ENCODE results near the gene TIMP3. TPM values are rescaled to one million over a fixed set of nuclear protein-coding genes. Genes with fewer than 3 reads are reported as not detected.
A peak's percentile ranks its signal among the peaks of the same experiment; 100 is the strongest.

The TIMP3 gene
- total RNA-seq, 2 experiments from 2014 or later, result not detected

GRCh38 chr22:32882774-32883530 lies 81.4 kb downstream of the TIMP3 start:
- ChIA-PET POLR2A (no interaction called here), CTCF (no interaction called here)
- DNase-seq, result no peak

DNA sequence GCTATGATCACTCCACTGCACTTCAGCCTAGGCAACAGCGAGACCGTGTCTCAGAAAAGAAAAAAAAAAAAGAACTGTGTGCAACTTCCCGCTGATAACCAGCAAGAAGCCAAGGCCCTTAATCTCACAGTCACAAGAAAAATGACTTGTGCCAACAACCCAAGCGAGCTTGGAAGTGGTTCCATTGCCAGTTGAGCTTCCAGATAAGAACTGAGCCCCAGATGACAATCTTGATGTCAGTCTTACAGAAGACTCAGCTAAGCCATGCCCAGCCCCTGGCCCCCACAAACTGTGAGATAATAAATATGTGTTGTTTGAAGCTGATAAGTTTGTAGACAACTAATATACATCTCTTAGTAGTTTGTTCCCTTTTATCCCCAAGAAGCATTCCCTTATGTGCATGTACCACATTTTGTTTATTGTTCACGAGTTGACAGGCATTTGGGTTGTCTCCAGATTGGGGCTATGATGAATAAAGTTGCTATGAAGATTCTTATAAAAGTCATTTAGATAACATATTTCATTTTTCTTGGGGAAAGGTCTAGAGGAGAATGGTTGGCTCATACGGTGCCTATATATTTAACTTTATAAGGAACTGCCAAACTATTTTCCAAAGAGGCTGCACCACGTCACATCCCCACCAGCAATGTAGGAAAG lies 85.9 kb downstream of the TIMP3 start:
- CTCF ChIA-PET, result interaction anchor here (0.6 to 0.7 kb wide), 2 partner anchors 106 to 971 kb away, joined by 3 read pairs; no protein-coding TSS in a partner anchor
- H3K27me3 Mint-ChIP-seq, result peaks cover 2% of the 10 kb centered on the region
- DNase-seq, result no peak
- no peaks in the 10 kb centered on the region for H3K4me1 Mint-ChIP-seq
- POLR2A ChIA-PET, result no interaction called here
- no peak overlapping the region for H3K4me3 Mint-ChIP-seq
- no peak overlapping the region for H3K27ac Mint-ChIP-seq
- H3K9me3 Mint-ChIP-seq, result no peaks in the 10 kb centered on the region
- no peaks in the 10 kb centered on the region for H3K36me3 Mint-ChIP-seq (ENCODE audit: low read depth)

More at GRCh38 chr22:32882774-32883530, 81.4 kb downstream of the TIMP3 start:
- H3K4me1 Mint-ChIP-seq, result peaks cover 8% of the 10 kb centered on the region
- H3K36me3 Mint-ChIP-seq (ENCODE audit: low read depth), result no peaks in the 10 kb centered on the region
- H3K9me3 Mint-ChIP-seq, result no peaks in the 10 kb centered on the region
- H3K27me3 Mint-ChIP-seq, result no peaks in the 10 kb centered on the region
- H3K4me3 Mint-ChIP-seq, result no peak overlapping the region
- H3K27ac Mint-ChIP-seq, result no peak overlapping the region

- no peaks in the 10 kb centered on the region for H3K4me1 Mint-ChIP-seq
- ChIA-PET CTCF (interaction anchor here (0.6 kb wide), 1 partner anchor 524 kb away, joined by 3 read pairs; no protein-coding TSS in a partner anchor), POLR2A (no interaction called here)
- no peak overlapping the region for H3K27ac Mint-ChIP-seq
- no peaks in the 10 kb centered on the region for H3K9me3 Mint-ChIP-seq
- no peaks in the 10 kb centered on the region for H3K36me3 Mint-ChIP-seq (ENCODE audit: low read depth)
- no peak for DNase-seq
- H3K27me3 Mint-ChIP-seq, result peaks cover 2% of the 10 kb centered on the region
- no peak overlapping the region for H3K4me3 Mint-ChIP-seq
Observed at GRCh38 chr22:32888976-32889375, 87.5 kb downstream of the TIMP3 start.

DNA sequence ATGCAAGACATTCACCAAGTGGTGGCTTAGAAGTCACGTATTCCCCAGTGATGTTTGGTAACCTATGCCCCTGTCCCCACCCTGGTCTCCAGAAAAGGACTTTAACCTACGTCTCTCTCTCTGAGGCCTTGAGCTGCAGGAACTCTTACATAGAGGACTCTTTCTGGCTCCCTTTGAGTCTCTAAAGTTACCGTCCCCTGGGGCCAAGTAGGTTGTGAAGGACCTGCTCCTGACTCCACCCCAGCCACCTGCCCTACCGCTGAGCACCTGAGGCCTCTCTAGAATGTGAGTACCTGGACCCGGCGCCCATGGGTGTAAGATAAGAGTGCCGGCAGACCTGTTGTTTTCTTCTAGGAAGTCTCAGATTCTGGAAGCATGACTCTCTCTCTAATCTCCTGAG lies 95.4 kb downstream of the TIMP3 start:
- H3K36me3 Mint-ChIP-seq (ENCODE audit: low read depth), result no peaks in the 10 kb centered on the region
- H3K9me3 Mint-ChIP-seq, result no peaks in the 10 kb centered on the region
- no peak overlapping the region for H3K27ac Mint-ChIP-seq
- ChIA-PET CTCF (interaction anchor here (0.5 kb wide), 1 partner anchor 1819 kb away, joined by 4 read pairs; no protein-coding TSS in a partner anchor), POLR2A (no interaction called here)
- no peaks in the 10 kb centered on the region for H3K4me1 Mint-ChIP-seq
- H3K27me3 Mint-ChIP-seq, result no peaks in the 10 kb centered on the region
- H3K4me3 Mint-ChIP-seq, result no peak overlapping the region
- DNase-seq, result no peak

GRCh38 chr22:32897400-32897799 lies 95.9 kb downstream of the TIMP3 start:
- no peaks in the 10 kb centered on the region for H3K4me1 Mint-ChIP-seq
- H3K36me3 Mint-ChIP-seq (ENCODE audit: low read depth), result no peaks in the 10 kb centered on the region
- H3K9me3 Mint-ChIP-seq, result no peaks in the 10 kb centered on the region
- ChIA-PET POLR2A (no interaction called here), CTCF (no interaction called here)
- no peak for DNase-seq
- H3K4me3 Mint-ChIP-seq, result no peak overlapping the region
- no peaks in the 10 kb centered on the region for H3K27me3 Mint-ChIP-seq
- H3K27ac Mint-ChIP-seq, result no peak overlapping the region

DNA sequence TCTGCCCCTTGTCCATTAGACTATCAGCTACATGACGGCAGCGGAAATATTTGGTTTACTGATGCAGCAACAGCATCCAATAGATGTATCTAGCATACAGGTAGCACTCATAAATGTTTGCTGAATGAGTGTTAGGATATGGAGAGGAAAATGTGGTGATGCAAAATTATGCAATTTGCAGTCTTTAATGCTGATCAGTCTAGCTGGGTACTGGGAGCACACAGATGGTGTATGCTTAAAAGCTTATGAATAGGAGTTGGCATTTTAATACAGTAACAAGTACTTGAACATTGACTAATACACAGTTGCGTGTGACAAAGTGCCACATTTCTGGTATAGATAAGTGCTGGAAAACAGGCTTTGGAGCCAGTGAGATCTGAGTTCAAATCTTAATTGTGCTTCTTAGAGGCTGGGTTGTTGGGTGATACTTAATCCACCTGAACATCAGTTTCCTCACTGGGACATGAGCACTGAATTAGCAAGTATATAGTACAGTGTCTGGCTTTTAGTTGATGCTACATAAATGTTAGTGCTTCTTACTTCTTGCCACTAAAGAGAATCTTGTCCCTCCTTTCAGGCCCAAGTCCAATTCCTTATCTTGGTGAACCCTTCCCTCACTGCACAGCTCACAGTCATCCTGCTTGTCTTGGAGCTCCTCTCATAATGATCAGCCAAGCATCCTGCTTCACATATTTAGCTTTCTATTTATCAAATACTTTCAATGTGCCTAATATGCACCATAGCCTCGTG lies 99.6 kb downstream of the TIMP3 start:
- H3K9me3 Mint-ChIP-seq, result no peaks in the 10 kb centered on the region
- POLR2A ChIA-PET, result no interaction called here
- CTCF ChIA-PET, result interaction anchor here (1.3 kb wide), 1 partner anchor 13 kb away, joined by 5 read pairs; no protein-coding TSS in a partner anchor
- no peaks in the 10 kb centered on the region for H3K4me1 Mint-ChIP-seq
- no peak overlapping the region for H3K4me3 Mint-ChIP-seq
- H3K27me3 Mint-ChIP-seq, result no peaks in the 10 kb centered on the region
- no peak overlapping the region for H3K27ac Mint-ChIP-seq
- DNase-seq, result no peak
- no peaks in the 10 kb centered on the region for H3K36me3 Mint-ChIP-seq (ENCODE audit: low read depth)

- H3K4me1 Mint-ChIP-seq, result no peaks in the 10 kb centered on the region
- no peak for DNase-seq
- H3K36me3 Mint-ChIP-seq (ENCODE audit: low read depth), result no peaks in the 10 kb centered on the region
- no peak overlapping the region for H3K4me3 Mint-ChIP-seq
- no peaks in the 10 kb centered on the region for H3K9me3 Mint-ChIP-seq
- H3K27me3 Mint-ChIP-seq, result no peaks in the 10 kb centered on the region
- CTCF ChIA-PET, result interaction anchor here (1.1 to 1.3 kb wide), 2 partner anchors 9 to 12 kb away, joined by 3 to 5 read pairs; no protein-coding TSS in a partner anchor
- POLR2A ChIA-PET, result no interaction called here
- H3K27ac Mint-ChIP-seq, result no peak overlapping the region
Observed at GRCh38 chr22:32901925-32902324, 100.4 kb downstream of the TIMP3 start.

DNA sequence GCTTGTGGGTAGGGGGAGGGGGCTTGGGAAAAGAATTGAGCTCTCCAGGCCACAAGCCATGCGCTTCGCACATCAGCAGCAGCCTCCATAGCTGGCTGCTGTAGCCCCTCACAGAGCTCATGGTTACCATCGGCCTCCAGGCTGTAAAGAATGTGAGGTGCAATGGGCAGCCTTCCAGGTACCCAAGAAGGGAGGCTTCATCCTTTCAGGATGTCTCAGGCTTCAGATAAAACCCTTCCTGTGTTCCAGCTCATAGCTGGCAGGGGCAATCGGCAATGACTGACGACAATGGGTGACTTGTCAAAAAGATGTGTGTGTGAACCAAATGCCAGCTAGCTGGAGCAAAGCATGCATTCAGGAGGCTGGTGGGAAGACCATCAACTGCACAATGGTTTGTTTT lies 102.0 kb downstream of the TIMP3 start:
- Mint-ChIP-seq H3K27ac (no peak overlapping the region), H3K36me3 (ENCODE audit: low read depth) (no peaks in the 10 kb centered on the region), H3K4me1 (no peaks in the 10 kb centered on the region), H3K4me3 (no peak overlapping the region), H3K27me3 (no peaks in the 10 kb centered on the region), H3K9me3 (no peaks in the 10 kb centered on the region)
- ChIA-PET POLR2A (no interaction called here), CTCF (no interaction called here)
- DNase-seq, result no peak

DNA sequence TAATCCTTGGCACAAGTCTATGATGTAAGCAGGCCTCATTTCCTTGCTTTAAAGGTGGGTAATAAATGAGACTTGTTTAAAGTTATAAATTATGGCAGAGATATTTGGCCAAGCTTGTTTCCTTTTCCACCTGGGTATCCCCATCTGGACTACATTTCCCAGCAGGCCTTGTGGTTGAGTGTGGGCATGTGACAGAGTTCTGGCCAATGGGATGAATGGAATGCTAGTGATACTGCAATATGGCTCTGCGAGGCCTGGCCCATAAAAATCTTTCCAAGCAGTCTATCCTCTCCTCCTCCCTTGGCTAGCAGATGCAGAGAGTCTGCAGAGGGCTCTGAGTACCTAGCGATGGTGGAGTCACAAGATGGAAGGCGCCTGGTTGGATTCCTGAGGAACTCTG lies 102.5 kb downstream of the TIMP3 start:
- POLR2A ChIA-PET, result no interaction called here
- H3K27ac Mint-ChIP-seq, result no peak overlapping the region
- H3K4me3 Mint-ChIP-seq, result no peak overlapping the region
- CTCF ChIA-PET, result no interaction called here
- H3K36me3 Mint-ChIP-seq (ENCODE audit: low read depth), result no peaks in the 10 kb centered on the region
- no peaks in the 10 kb centered on the region for H3K4me1 Mint-ChIP-seq
- no peaks in the 10 kb centered on the region for H3K27me3 Mint-ChIP-seq
- H3K9me3 Mint-ChIP-seq, result no peaks in the 10 kb centered on the region
- DNase-seq, result peak; percentile 15

GRCh38 chr22:32905400-32905799 lies 103.9 kb downstream of the TIMP3 start:
- no peak for DNase-seq
- no peaks in the 10 kb centered on the region for H3K9me3 Mint-ChIP-seq
- no peaks in the 10 kb centered on the region for H3K4me1 Mint-ChIP-seq
- POLR2A ChIA-PET, result no interaction called here
- H3K36me3 Mint-ChIP-seq (ENCODE audit: low read depth), result no peaks in the 10 kb centered on the region
- H3K4me3 Mint-ChIP-seq, result no peak overlapping the region
- H3K27ac Mint-ChIP-seq, result no peak overlapping the region
- CTCF ChIA-PET, result interaction anchor here (1.7 kb wide), 1 partner anchor 13 kb away, joined by 4 read pairs; no protein-coding TSS in a partner anchor
- H3K27me3 Mint-ChIP-seq, result no peaks in the 10 kb centered on the region

- no peak for DNase-seq
- H3K9me3 Mint-ChIP-seq, result no peaks in the 10 kb centered on the region
- ChIA-PET CTCF (no interaction called here), POLR2A (no interaction called here)
- H3K27ac Mint-ChIP-seq, result no peak overlapping the region
- H3K4me1 Mint-ChIP-seq, result no peaks in the 10 kb centered on the region
- no peaks in the 10 kb centered on the region for H3K36me3 Mint-ChIP-seq (ENCODE audit: low read depth)
- H3K4me3 Mint-ChIP-seq, result no peak overlapping the region
- no peaks in the 10 kb centered on the region for H3K27me3 Mint-ChIP-seq
Observed at GRCh38 chr22:32909581-32910428, 108.3 kb downstream of the TIMP3 start.

GRCh38 chr22:32910429-32910772 lies 108.9 kb downstream of the TIMP3 start:
- no peak for DNase-seq
- peaks cover 2% of the 10 kb centered on the region for H3K9me3 Mint-ChIP-seq
- no peaks in the 10 kb centered on the region for H3K36me3 Mint-ChIP-seq (ENCODE audit: low read depth)
- no peaks in the 10 kb centered on the region for H3K4me1 Mint-ChIP-seq
- POLR2A ChIA-PET, result no interaction called here
- H3K27me3 Mint-ChIP-seq, result no peaks in the 10 kb centered on the region
- H3K4me3 Mint-ChIP-seq, result no peak overlapping the region
- H3K27ac Mint-ChIP-seq, result no peak overlapping the region
- CTCF ChIA-PET, result no interaction called here

Measured in activated CD4-positive, alpha-beta T cell treated with anti-CD3 and anti-CD28 coated beads, Interleukin-2, amount 10 ng/mL, durations not matched to agents 7 days and 5 days (primary cell).